ENCODE measurements around the gene RHBDL2.

The RHBDL2 gene

DNA sequence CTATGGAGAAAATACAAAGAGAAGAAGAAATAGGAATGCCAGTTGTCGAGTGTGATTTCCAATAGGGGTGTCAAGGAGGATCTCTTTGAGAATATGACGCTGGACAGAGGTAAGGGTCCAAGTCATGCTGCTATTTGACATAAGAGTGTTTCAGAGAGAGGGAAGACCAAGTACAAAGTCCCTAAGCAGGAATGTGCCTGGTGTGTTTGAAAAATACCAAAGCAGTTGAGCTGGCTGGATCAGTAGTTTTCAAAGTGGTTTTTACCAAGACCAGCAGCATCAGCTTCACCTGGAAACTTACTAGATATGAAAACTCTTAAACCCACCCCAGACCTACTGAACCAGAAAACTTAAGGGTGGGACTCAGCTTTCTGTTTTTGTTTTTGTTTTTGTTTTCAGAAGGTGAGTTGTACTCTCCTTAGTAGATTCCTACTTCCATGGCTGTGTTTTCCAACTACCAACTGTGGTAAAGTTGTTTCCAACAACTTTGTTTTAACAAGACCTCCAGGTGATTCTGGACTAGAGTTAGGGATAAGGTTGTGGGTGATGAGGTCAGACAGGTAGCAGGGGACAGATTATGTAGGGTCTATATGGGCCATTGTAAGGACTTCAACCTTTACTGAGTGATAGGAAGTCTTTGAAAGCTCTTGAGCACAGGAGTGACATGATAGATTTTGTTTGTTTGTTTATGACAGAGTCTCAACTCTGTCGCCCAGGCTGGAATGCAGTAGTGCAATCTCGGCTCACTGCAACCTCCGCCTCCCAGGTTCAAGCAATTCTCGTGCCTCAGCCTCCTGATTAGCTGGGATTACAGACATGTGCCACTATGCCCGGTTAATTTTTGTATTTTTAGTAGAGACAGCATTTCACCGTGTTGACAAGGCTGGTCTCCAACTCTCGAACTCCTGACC is 53.0 kb downstream of the RHBDL2 start:
- Histone ChIP-seq H3K4me1 (ENCODE audit: control insufficient read depth, insufficient read depth, low read length) (no peaks in the 10 kb centered on the region), H3K9me3 (ENCODE audit: control insufficient read depth, low read length) (no peaks in the 10 kb centered on the region), H3K27ac (ENCODE audit: insufficient read depth, low read depth, low read length, poor library complexity, severe bottlenecking) (no peak overlapping the region), H3K27me3 (ENCODE audit: control insufficient read depth, insufficient read depth, low read length, poor library complexity, severe bottlenecking) (no peaks in the 10 kb centered on the region), H3K36me3 (ENCODE audit: control insufficient read depth, insufficient read depth, low read length) (no peaks in the 10 kb centered on the region), H3K4me3 (ENCODE audit: insufficient read depth, low read depth, low read length) (no peak overlapping the region)
- 90 to 93% methylated on average over 9 of the region's 9 CpGs for WGBS, 2 experiments

GRCh38 chr1:38885092-38885491 is 56.5 kb downstream of the RHBDL2 start:
- H3K9me3 ChIP-seq (ENCODE audit: control insufficient read depth, low read length) = no peaks in the 10 kb centered on the region
- no peak overlapping the region for H3K4me3 ChIP-seq (ENCODE audit: insufficient read depth, low read depth, low read length)
- 85 to 88% methylated on average over 2 of the region's 2 CpGs for WGBS, 2 experiments

DNA sequence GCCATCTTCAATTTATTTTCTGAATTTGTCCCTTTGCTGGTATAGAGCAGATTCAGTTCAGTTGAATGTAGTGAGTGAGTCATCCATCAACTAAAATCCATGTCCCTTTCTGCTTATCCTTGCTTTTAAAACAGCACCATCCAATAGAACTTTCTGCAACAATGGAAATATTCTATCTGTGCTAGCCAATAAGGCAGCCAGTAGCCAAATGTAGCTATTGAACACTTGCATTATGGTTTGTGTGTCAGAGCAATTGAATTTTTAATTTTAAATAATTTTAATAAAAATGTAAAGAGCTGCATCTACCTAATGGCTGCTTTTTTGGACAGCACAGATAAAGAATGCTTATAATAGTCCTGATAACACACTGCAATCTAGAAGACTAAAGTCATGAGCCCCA is 60.1 kb downstream of the RHBDL2 start, which contains the start of gene GJA9:
Gene GJA9 (minus strand): TSS at position 101 of the 400 bp plus-strand sequence. CDS start 5,489 bp downstream, outside the sequence.
- Histone ChIP-seq H3K9me3 (ENCODE audit: control insufficient read depth, low read length) (no peaks in the 10 kb centered on the region), H3K4me3 (ENCODE audit: insufficient read depth, low read depth, low read length) (no peak within 1 kb of the TSS), H3K27ac (ENCODE audit: insufficient read depth, low read depth, low read length, poor library complexity, severe bottlenecking) (no peak within 1 kb of the TSS), H3K36me3 (ENCODE audit: control insufficient read depth, insufficient read depth, low read length) (no peaks in the 10 kb centered on the region), H3K4me1 (ENCODE audit: control insufficient read depth, insufficient read depth, low read length) (no peaks in the 10 kb centered on the region), H3K27me3 (ENCODE audit: control insufficient read depth, insufficient read depth, low read length, poor library complexity, severe bottlenecking) (no peaks in the 10 kb centered on the region)

More at GRCh38 chr1:38885092-38885491, 56.5 kb downstream of the RHBDL2 start:
- Histone ChIP-seq H3K36me3 (ENCODE audit: control insufficient read depth, insufficient read depth, low read length) (no peaks in the 10 kb centered on the region), H3K4me1 (ENCODE audit: control insufficient read depth, insufficient read depth, low read length) (no peaks in the 10 kb centered on the region), H3K27ac (ENCODE audit: insufficient read depth, low read depth, low read length, poor library complexity, severe bottlenecking) (no peak overlapping the region), H3K27me3 (ENCODE audit: control insufficient read depth, insufficient read depth, low read length, poor library complexity, severe bottlenecking) (no peaks in the 10 kb centered on the region)

DNA sequence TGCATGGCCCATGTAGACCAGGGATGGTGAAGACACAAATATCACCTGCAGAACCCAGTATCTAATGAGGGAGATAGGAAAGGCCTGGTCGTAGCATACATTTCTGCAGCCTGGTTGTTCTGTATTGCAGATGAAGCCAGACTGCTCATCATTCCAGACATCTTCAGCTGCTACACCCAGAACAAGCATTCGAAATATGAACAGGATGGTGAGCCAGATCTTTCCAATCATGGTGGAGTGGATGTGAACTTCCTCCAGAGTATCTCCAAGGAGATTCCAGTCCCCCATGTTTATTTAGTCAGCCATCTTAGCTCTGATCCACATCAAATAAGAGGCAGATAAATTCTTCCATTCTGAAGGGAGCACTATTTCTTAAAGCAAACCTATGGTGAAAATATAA is 65.8 kb downstream of the RHBDL2 start:
- Histone ChIP-seq H3K4me3 (ENCODE audit: insufficient read depth, low read depth, low read length) (no peak overlapping the region), H3K27me3 (ENCODE audit: control insufficient read depth, insufficient read depth, low read length, poor library complexity, severe bottlenecking) (no peaks in the 10 kb centered on the region), H3K4me1 (ENCODE audit: control insufficient read depth, insufficient read depth, low read length) (peaks cover 11% of the 10 kb centered on the region), H3K27ac (ENCODE audit: insufficient read depth, low read depth, low read length, poor library complexity, severe bottlenecking) (no peak overlapping the region), H3K9me3 (ENCODE audit: control insufficient read depth, low read length) (no peaks in the 10 kb centered on the region), H3K36me3 (ENCODE audit: control insufficient read depth, insufficient read depth, low read length) (no peaks in the 10 kb centered on the region)
- 84 to 87% methylated on average over 2 of the region's 2 CpGs for whole genome bisulfite sequencing, 2 experiments

DNA sequence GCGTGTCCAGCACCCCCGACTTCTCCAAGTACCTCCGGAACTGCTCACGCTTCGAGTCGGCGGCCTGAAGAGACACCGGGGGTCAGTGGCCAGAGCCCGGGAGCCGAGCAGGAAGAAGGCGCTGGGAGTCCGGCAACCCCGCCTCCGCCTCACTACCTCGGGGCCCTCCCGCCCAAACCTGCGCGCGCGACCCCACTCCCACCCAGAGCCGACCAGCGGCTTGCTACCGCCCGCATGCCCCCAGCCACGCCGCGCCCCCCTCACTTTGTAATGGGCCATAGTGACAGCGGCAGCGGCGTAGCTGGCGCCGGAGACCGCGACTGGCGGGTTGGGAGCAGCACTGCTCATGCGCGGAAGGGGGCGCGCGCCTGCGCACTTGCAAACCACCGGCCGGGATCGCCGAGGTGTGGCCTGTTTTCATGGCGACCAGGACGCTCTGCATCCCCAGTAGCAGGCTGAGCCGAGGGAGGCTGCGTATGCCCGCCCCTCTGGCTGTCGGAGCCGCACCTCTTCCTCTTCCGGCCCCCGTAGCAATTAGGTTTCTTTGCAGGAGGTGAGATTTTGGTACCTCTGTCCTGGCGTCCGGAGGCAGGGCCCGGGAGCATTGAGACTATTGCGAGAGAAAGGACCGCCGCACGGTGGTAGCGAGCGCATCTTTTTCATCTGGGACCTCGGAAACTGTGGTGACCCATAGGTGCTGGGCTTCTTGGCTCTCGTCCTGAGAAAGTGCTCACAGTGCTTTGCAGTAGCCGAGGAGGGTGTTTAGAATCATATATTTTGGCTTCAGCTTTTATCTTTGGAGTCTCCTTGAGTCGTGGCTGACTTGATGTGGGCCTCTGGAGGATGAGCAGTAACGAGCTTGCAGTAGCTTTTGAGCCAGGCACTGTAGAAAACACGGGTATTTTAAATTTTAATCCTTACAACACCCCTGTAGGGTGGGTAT is 68.3 kb downstream of the RHBDL2 start, which contains the start of gene MYCBP:
Gene MYCBP (minus strand): TSS at position 322 of the 943 bp plus-strand sequence. CDS start 43 bp downstream, at position 279.
- no peaks in the 10 kb centered on the region for H3K36me3 ChIP-seq (ENCODE audit: control insufficient read depth, insufficient read depth, low read length)
- no peaks in the 10 kb centered on the region for H3K9me3 ChIP-seq (ENCODE audit: control insufficient read depth, low read length)
- no peaks in the 10 kb centered on the region for H3K27me3 ChIP-seq (ENCODE audit: control insufficient read depth, insufficient read depth, low read length, poor library complexity, severe bottlenecking)
- 0% methylated on average over 68 to 69 of the region's 69 CpGs for WGBS, 2 experiments
- H3K4me3 ChIP-seq (ENCODE audit: insufficient read depth, low read depth, low read length) = peak within 1 kb of the TSS; percentile 79
- H3K27ac ChIP-seq (ENCODE audit: insufficient read depth, low read depth, low read length, poor library complexity, severe bottlenecking) = peak within 1 kb of the TSS; percentile 2
- H3K4me1 ChIP-seq (ENCODE audit: control insufficient read depth, insufficient read depth, low read length) = peaks cover 11% of the 10 kb centered on the region

- Histone ChIP-seq H3K9me3 (ENCODE audit: control insufficient read depth, low read length) (no peaks in the 10 kb centered on the region), H3K4me3 (ENCODE audit: insufficient read depth, low read depth, low read length) (peak overlapping the region; percentile 79), H3K4me1 (ENCODE audit: control insufficient read depth, insufficient read depth, low read length) (peaks cover 11% of the 10 kb centered on the region), H3K27me3 (ENCODE audit: control insufficient read depth, insufficient read depth, low read length, poor library complexity, severe bottlenecking) (no peaks in the 10 kb centered on the region), H3K27ac (ENCODE audit: insufficient read depth, low read depth, low read length, poor library complexity, severe bottlenecking) (no peak overlapping the region), H3K36me3 (ENCODE audit: control insufficient read depth, insufficient read depth, low read length) (no peaks in the 10 kb centered on the region)
- 5 to 10% methylated on average over 25 of the region's 25 CpGs for WGBS, 2 experiments
These were observed 69.1 kb downstream of the RHBDL2 start for GRCh38 chr1:38872401-38873026.

DNA sequence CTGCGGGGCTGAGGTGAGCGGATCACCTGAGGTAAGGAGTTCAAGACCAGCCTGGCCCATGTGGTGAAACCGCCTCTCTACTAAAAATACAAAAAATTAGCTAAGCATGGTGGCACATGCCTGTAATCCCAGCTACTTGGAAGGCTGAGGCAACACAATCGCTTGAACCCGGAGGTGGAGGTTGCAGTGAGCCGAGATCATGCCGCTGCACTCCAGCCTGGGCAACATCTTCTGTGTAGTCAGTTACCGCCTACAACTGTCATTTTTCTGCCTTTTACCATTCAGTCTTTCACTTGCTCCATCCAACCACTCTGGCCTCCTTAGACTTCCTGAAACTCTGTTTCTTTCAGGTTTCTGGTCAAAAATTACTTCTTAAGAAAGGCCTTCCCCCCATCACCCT is 70.6 kb downstream of the RHBDL2 start:
- no peak overlapping the region for H3K4me3 ChIP-seq (ENCODE audit: insufficient read depth, low read depth, low read length)
- no peaks in the 10 kb centered on the region for H3K27me3 ChIP-seq (ENCODE audit: control insufficient read depth, insufficient read depth, low read length, poor library complexity, severe bottlenecking)
- 93 to 94% methylated on average over 8 of the region's 8 CpGs for WGBS, 2 experiments
- H3K36me3 ChIP-seq (ENCODE audit: control insufficient read depth, insufficient read depth, low read length) = no peaks in the 10 kb centered on the region
- H3K4me1 ChIP-seq (ENCODE audit: control insufficient read depth, insufficient read depth, low read length) = peaks cover 11% of the 10 kb centered on the region
- H3K27ac ChIP-seq (ENCODE audit: insufficient read depth, low read depth, low read length, poor library complexity, severe bottlenecking) = no peak overlapping the region
- no peaks in the 10 kb centered on the region for H3K9me3 ChIP-seq (ENCODE audit: control insufficient read depth, low read length)

DNA sequence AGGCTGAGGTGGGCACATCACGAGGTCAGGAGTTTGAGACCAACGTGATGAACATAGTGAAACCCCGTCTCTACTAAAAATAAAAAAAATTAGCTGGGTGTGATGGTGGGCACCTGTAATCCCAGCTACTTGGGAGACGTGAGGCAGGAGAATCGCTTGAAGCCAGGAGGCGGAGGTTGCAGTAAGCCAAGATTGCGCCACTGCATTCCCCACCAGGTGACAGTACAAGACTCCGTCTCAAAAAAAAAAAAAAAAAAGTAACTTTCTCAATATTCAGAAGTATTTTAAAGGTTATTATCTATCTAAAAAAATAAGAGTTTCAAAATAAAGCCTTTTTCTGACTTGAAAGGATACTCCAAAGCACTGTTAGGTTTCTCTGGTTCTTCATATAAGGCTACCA is 74.4 kb downstream of the RHBDL2 start:
- Histone ChIP-seq H3K36me3 (ENCODE audit: control insufficient read depth, insufficient read depth, low read length) (peaks cover 4% of the 10 kb centered on the region), H3K4me1 (ENCODE audit: control insufficient read depth, insufficient read depth, low read length) (no peaks in the 10 kb centered on the region), H3K27me3 (ENCODE audit: control insufficient read depth, insufficient read depth, low read length, poor library complexity, severe bottlenecking) (no peaks in the 10 kb centered on the region), H3K9me3 (ENCODE audit: control insufficient read depth, low read length) (no peaks in the 10 kb centered on the region), H3K4me3 (ENCODE audit: insufficient read depth, low read depth, low read length) (no peak overlapping the region), H3K27ac (ENCODE audit: insufficient read depth, low read depth, low read length, poor library complexity, severe bottlenecking) (no peak overlapping the region)
- 94 to 95% methylated on average over 7 of the region's 8 CpGs for WGBS, 2 experiments

- Histone ChIP-seq H3K4me3 (ENCODE audit: insufficient read depth, low read depth, low read length) (no peak overlapping the region), H3K27ac (ENCODE audit: insufficient read depth, low read depth, low read length, poor library complexity, severe bottlenecking) (no peak overlapping the region), H3K27me3 (ENCODE audit: control insufficient read depth, insufficient read depth, low read length, poor library complexity, severe bottlenecking) (no peaks in the 10 kb centered on the region), H3K4me1 (ENCODE audit: control insufficient read depth, insufficient read depth, low read length) (peaks cover 4% of the 10 kb centered on the region), H3K9me3 (ENCODE audit: control insufficient read depth, low read length) (no peaks in the 10 kb centered on the region), H3K36me3 (ENCODE audit: control insufficient read depth, insufficient read depth, low read length) (peaks cover 4% of the 10 kb centered on the region)
- WGBS, 2 experiments = 84 to 90% methylated on average over 3 to 4 of the region's 4 CpGs
These were observed 76.4 kb downstream of the RHBDL2 start for GRCh38 chr1:38865112-38865715.

Data from ectodermal cell (in vitro differentiated cells).